Epithelial cell of proximal tubule (primary cell): ENCODE data around the gene COL5A1. TPM values are rescaled to one million over a fixed set of nuclear protein-coding genes. Genes with fewer than 3 reads are reported as not detected.

Experiments
- DNase-seq: peaks from one replicate; pipeline ENCODE4 v3.0.0-alpha.2; 2011; ENCODE audit warnings: low read depth
- H3K4me3 ChIP-seq: 2 replicates; pipeline ENCODE4 v1.5.1; 2011; ENCODE audit warnings: low read depth, mild to moderate bottlenecking, low read length
- total RNA-seq: library from RNA; depleted of rRNA; stranded (reverse); fragments of >200 nt; gene quantifications from 2 replicates; pipeline ENCODE4 v1.2.3, GENCODE V29; 2015
- TF ChIP-seq, protein P1 (sequence below): conservative IDR thresholded peaks from 2 replicates; pipeline ENCODE4 v1.5.1; 2012; ENCODE audit warnings: low read depth, mild to moderate bottlenecking, low read length

COL5A1 gene
- 4.3 and 16.0 TPM in 2 replicates for total RNA-seq

DNA sequence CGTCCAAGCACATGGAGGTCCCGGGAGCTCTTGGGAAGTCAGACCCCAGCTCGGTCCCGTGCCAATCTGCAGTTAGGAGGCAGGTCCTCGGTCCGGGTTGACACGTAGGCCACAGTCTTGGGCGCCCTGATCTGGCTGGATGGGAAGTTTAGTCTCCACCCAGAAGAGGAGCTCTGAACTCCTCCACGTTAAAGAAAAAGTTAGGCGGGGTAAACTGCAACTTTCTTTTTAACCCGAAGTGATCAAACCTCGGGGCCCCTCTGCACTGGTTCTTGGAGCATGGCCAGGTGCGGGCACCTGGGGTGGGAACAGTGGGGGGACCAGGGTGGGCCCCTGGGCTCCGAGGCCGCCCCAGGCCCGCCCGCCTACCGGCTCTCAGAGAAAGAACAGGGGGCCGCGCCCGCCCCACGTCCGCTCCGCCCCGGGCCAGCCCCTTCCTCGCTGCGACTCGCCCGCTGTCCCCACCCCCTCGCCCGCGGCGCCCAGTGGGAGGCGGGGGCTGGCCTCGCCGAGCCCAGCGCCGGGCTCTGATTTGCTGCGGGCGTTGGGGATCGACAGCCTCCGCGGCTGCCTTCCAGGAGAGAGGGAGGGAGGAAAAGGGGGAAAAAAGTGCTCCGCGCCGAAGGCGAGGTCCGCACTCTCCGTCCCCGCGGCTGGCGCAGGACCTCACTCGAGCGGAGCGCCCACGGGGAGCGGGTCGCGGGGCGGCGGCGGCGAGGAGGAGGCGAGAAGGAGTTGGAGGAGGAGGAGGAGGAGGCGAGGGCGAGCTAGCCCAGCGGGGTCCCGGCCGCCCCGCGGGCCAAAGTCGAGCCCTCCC lies at the start of gene COL5A1:
COL5A1 (plus strand) TSS at position 631 of the 817 bp plus-strand sequence. CDS start 385 bp downstream, outside the sequence.
- H3K4me3 ChIP-seq: peak within 1 kb of the TSS; percentile 7
- DNase-seq: no peak
- TF ChIP-seq, protein P1, sequence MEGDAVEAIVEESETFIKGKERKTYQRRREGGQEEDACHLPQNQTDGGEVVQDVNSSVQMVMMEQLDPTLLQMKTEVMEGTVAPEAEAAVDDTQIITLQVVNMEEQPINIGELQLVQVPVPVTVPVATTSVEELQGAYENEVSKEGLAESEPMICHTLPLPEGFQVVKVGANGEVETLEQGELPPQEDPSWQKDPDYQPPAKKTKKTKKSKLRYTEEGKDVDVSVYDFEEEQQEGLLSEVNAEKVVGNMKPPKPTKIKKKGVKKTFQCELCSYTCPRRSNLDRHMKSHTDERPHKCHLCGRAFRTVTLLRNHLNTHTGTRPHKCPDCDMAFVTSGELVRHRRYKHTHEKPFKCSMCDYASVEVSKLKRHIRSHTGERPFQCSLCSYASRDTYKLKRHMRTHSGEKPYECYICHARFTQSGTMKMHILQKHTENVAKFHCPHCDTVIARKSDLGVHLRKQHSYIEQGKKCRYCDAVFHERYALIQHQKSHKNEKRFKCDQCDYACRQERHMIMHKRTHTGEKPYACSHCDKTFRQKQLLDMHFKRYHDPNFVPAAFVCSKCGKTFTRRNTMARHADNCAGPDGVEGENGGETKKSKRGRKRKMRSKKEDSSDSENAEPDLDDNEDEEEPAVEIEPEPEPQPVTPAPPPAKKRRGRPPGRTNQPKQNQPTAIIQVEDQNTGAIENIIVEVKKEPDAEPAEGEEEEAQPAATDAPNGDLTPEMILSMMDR: no peak

DNA sequence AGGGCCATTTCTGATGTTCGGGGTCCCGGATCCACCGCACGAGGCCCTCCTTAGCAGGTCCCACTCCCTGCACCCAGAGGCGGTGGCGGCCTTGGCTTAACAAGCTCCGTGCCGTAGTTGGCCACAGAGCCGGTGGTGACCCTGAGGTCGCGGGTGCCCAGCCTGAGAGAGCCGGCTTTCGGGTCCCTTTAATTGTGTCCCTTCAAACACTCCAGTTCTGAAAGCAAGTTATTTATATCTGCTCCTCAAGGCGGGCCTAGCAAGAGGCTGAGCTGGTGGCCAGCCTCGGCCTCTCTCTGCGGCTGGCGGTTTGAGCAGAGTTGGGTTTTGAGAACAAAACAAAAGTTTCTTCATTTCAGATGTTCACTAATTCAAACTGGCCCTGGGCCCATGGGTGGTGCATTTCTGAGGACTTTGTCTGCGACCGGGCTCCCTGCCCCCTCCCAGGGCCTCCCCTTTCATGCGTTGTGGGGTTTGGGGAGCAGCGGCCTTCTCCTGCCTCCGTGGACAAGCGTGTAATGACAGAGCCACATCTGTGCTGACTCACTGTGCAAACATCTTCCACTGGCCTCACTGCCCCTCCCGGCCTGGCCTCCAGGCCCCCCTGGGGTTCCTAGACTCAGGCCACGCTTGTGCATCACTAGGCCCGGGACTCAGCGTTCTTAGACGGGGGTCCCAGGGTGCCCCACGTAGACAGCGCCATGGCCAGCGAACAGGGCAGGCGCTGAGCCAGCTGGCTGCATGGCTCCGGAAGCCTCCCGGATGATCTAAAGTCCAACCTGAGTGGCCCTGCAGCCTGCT lies 49.4 kb upstream of the COL5A1 start:
- TF ChIP-seq, protein P1: no peak
- no peak for DNase-seq
- no peak overlapping the region for H3K4me3 ChIP-seq

DNA sequence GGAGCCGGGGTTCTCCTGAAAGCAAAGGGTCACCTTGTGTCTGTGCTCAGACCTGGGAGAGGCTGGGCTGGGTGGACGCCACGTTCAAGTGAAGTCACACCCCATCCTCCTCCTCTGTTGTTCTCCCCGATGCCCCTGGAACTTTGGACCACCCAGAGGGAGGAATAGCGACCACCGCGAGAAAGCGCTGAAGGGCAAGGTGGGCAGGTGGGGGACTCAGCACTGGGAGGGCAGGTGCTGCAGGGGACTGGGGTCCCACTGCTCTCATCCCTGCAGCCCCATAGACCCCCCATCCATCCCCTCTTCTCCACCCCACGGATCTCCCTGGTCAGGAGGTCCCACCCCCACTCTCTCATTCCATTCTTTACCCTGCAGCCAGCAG lies 48.8 kb upstream of the COL5A1 start:
- TF ChIP-seq, protein P1: no peak
- no peak for DNase-seq
- no peak overlapping the region for H3K4me3 ChIP-seq

DNA sequence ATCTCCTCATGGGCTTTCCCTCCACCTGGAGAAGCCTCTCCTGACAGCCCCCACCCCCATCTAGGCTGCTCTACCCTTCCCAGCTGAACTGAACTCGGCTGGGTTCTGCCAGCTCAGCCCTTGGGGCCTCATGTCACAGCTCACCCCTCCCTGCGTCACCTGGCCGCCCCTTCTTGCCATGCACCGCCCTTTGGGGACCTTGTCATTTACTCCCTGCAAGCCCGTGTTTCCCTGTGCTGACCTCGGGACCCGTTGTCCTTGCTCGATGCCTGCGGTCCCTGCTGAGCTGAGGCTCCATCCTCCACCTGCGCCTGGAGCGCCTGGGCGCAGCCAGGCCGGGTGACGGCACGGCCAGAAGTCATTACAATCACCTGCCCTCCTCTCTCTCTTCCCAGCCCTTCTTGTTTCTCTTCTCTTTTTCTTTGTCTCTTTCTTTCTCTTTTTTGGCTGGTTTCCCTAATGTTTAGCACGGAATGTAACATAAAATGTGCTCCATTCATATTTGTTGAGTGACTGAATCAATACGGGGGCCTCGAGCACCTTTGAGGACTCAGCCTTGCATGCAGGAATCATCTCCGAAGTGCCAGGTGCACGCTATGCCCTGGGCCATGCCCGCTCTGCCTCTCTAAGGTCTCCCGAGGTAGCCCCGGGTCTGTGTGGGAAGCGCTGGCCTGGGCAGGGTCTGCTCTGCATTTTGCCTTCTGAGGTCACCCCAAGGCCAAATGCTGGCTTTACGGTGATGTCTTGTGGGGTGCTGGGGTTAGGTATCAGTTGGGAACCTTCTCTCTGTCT lies 48.1 kb upstream of the COL5A1 start:
- no peak for DNase-seq
- no peak overlapping the region for H3K4me3 ChIP-seq
- TF ChIP-seq, protein P1: no peak

DNA sequence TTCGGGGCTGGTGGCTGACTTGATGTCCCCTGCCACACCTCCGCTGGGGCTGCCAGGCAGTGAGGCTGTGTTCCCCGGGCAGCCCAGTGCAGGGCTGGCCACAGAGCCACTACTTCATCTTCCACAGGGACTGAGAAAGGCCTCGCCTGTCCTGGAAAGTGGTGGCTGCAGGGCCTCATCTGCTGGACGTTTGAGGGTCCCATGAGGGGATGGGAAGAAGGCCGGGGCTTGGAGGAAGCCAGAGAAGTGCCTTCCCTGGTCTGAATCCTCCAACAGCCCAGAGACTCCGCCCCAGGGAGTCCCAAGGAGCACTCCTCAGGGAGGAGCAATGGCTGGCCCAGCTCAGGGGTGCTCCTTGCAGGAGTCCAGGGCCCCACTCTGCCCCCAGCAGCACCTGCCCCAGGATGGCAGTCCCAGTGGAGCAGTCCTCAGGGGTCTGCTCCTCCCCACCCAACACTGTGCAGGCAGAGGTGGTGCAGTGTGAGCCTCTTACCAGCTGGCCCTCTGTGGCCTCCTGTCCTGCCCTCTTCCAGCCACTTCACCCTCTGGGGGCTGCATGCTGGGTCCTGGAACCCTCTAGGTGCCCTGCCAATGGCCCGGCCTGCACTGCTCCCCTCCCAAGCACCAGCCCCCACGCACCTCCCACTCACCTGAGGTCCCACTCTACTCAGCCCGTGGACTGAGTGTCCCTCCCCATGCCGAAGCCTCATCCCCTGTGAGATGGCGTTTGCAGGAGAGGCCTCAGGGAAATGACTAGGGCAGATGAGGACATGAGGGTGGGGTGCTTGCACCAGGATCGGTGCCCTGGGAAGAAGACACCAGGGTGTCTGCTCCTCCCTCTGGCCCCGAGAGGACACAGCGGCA lies 47.3 kb upstream of the COL5A1 start:
- DNase-seq: no peak
- H3K4me3 ChIP-seq: no peak overlapping the region
- TF ChIP-seq, protein P1: no peak

DNA sequence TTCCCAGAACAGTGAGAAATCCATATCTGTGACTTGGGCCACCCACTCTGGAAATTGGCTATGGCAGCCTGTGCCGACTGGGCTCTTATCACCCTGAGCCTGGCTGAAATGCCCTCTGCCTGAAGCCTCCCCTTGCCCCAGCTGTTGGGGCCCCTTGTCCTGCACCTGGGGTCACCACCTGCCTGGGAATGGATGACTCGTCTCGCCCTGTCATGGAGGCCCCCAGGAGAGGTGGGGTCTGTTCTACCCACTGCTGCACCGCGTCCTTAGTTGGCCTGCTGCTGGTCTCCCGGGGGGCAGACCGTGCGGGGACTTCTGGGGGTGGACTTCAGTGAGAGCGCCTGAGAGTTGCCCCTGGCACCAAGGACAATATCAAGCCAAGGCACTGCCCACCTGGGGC lies 46.6 kb upstream of the COL5A1 start:
- no peak for DNase-seq
- TF ChIP-seq, protein P1: no peak

More for the DNA sequence above, 46.6 kb upstream of the COL5A1 start:
- H3K4me3 ChIP-seq: no peak overlapping the region
